DND-41 (cell line): Measurements from ENCODE around the gene DGKI.
"Not testable (repeated sequence)": the region's sequence is repeated elsewhere in the genome, so short reads cannot be mapped to it uniquely, and the experiment has no call there.

Experiments used
- ATAC-seq: fragments of 200-7000 bp; cut with Tn5 transposase; 3 replicates; pipeline ENCODE4 v1.9.1; 2021; ENCODE audit warnings: low read depth; ENCODE audit not compliant: insufficient read depth
- DNase-seq: peaks from one replicate; pipeline ENCODE4 v3.0.0-alpha.2; 2020
- H2AFZ ChIP-seq: 2 replicates; pipeline ENCODE4 v1.6.0; 2012; ENCODE audit warnings: low read depth, low read length
- H3K27ac ChIP-seq: 2 replicates; pipeline ENCODE4 v1.5.1; 2012; ENCODE audit warnings: low read length, inconsistent platforms
- H3K27me3 ChIP-seq: fragments of 200-600 bp; sonication (generic); 2 replicates; pipeline ENCODE4 v1.6.0; 2012; ENCODE audit warnings: low read length, mild to moderate bottlenecking, inconsistent platforms; ENCODE audit not compliant: insufficient read depth, poor library complexity
- H3K36me3 ChIP-seq: 2 replicates; pipeline ENCODE4 v1.5.1; 2012; ENCODE audit warnings: low read length, inconsistent platforms; ENCODE audit not compliant: insufficient read depth
- H3K4me1 ChIP-seq: 2 replicates; pipeline ENCODE4 v1.5.1; 2012; ENCODE audit warnings: mild to moderate bottlenecking, low read length; ENCODE audit not compliant: insufficient read depth
- H3K4me2 ChIP-seq: 2 replicates; pipeline ENCODE4 v1.6.0; 2012; ENCODE audit warnings: mild to moderate bottlenecking, moderate library complexity, low read length, inconsistent platforms; ENCODE audit not compliant: insufficient read depth
- H3K4me3 ChIP-seq, 2 experiments: fragments of 200-600 bp in 1 of 2; shearing (Covaris generic) in 1 of 2; 2 replicates each; pipeline ENCODE4 v1.5.1; 2012 to 2016; ENCODE audit warnings: inconsistent platforms in 2 of 2, low read length in 2 of 2, mild to moderate bottlenecking in 2 of 2, low read depth in 1 of 2, moderate library complexity in 1 of 2
- H3K79me2 ChIP-seq: 2 replicates; pipeline ENCODE4 v1.6.0; 2012; ENCODE audit warnings: low read length, inconsistent platforms; ENCODE audit not compliant: insufficient read depth
- H3K9ac ChIP-seq: 2 replicates; pipeline ENCODE4 v1.6.0; 2012; ENCODE audit warnings: low read depth, mild to moderate bottlenecking, inconsistent platforms, low read length, moderate library complexity
- H3K9me3 ChIP-seq: 2 replicates; pipeline ENCODE4 v1.5.1; 2012; ENCODE audit warnings: low read length, moderate library complexity, mild to moderate bottlenecking, inconsistent platforms; ENCODE audit not compliant: insufficient read depth, severe bottlenecking
- H4K20me1 ChIP-seq: 2 replicates; pipeline ENCODE4 v1.6.0; 2012; ENCODE audit warnings: low read length; ENCODE audit not compliant: insufficient read depth
- CTCF ChIP-seq: IDR thresholded peaks from 2 replicates; pipeline ENCODE4 v1.5.1; 2012; ENCODE audit warnings: borderline replicate concordance, low read length, moderate library complexity, mild to moderate bottlenecking; ENCODE audit not compliant: poor library complexity, severe bottlenecking; ENCODE audit errors: extremely low read depth
- EZH2 ChIP-seq: IDR thresholded peaks from 3 replicates; pipeline ENCODE4 v1.6.1; 2012; ENCODE audit warnings: borderline replicate concordance, low read depth, mild to moderate bottlenecking, moderate library complexity, low read length, inconsistent platforms; ENCODE audit not compliant: severe bottlenecking

The DGKI gene

GRCh38 chr7:137453356-137453755 lies 393.4 kb downstream of the DGKI start:
- Histone ChIP-seq H3K4me1 (no peaks in the 10 kb centered on the region), H3K79me2 (no peaks in the 10 kb centered on the region), H3K9ac (no peak overlapping the region), H3K4me3 (no peak overlapping the region), H3K9me3 (no peaks in the 10 kb centered on the region), H3K36me3 (no peaks in the 10 kb centered on the region), H3K27ac (no peak overlapping the region), H2AFZ (no peak overlapping the region), H3K27me3 (no peaks in the 10 kb centered on the region), H4K20me1 (no peaks in the 10 kb centered on the region), H3K4me2 (no peak overlapping the region)
- ATAC-seq, result no peak
- TF ChIP-seq EZH2, result no peak
- no peak for TF ChIP-seq CTCF
- no peak for DNase-seq

GRCh38 chr7:137449016-137449415 lies 397.8 kb downstream of the DGKI start:
- no peak overlapping the region for H3K4me2 ChIP-seq
- no peak overlapping the region for H2AFZ ChIP-seq
- no peak overlapping the region for H3K27ac ChIP-seq
- no peak for DNase-seq
- no peaks in the 10 kb centered on the region for H3K4me1 ChIP-seq
- no peaks in the 10 kb centered on the region for H3K79me2 ChIP-seq
- no peak overlapping the region for H3K9ac ChIP-seq
- H3K36me3 ChIP-seq, result no peaks in the 10 kb centered on the region
- no peaks in the 10 kb centered on the region for H3K27me3 ChIP-seq
- TF ChIP-seq EZH2 (no peak), CTCF (no peak)
- no peak for ATAC-seq
- no peak overlapping the region for H3K4me3 ChIP-seq
- H3K9me3 ChIP-seq, result no peaks in the 10 kb centered on the region
- no peaks in the 10 kb centered on the region for H4K20me1 ChIP-seq

- not testable (repeated sequence) for ATAC-seq, H2AFZ ChIP-seq, H3K79me2 ChIP-seq, H3K4me1 ChIP-seq, H3K4me2 ChIP-seq, H3K27ac ChIP-seq, H4K20me1 ChIP-seq, H3K9me3 ChIP-seq, H3K4me3 ChIP-seq, H3K27me3 ChIP-seq, DNase-seq, H3K36me3 ChIP-seq, H3K9ac ChIP-seq
Measured at GRCh38 chr7:137448572-137448971, 398.2 kb downstream of the DGKI start.

- H3K27me3 ChIP-seq, result no peaks in the 10 kb centered on the region
- H3K9ac ChIP-seq, result no peak overlapping the region
- H3K4me2 ChIP-seq, result no peak overlapping the region
- no peaks in the 10 kb centered on the region for H3K79me2 ChIP-seq
- no peaks in the 10 kb centered on the region for H3K9me3 ChIP-seq
- H3K36me3 ChIP-seq, result no peaks in the 10 kb centered on the region
- no peak overlapping the region for H3K27ac ChIP-seq
- H2AFZ ChIP-seq, result no peak overlapping the region
- no peak for ATAC-seq
- TF ChIP-seq CTCF (no peak), EZH2 (no peak)
- no peak for DNase-seq
- H4K20me1 ChIP-seq, result no peaks in the 10 kb centered on the region
- no peak overlapping the region for H3K4me3 ChIP-seq
- H3K4me1 ChIP-seq, result no peaks in the 10 kb centered on the region
Measured at GRCh38 chr7:137446025-137446424, 400.7 kb downstream of the DGKI start.
